ENCODE measurements around the gene MBP.

MBP gene

DNA sequence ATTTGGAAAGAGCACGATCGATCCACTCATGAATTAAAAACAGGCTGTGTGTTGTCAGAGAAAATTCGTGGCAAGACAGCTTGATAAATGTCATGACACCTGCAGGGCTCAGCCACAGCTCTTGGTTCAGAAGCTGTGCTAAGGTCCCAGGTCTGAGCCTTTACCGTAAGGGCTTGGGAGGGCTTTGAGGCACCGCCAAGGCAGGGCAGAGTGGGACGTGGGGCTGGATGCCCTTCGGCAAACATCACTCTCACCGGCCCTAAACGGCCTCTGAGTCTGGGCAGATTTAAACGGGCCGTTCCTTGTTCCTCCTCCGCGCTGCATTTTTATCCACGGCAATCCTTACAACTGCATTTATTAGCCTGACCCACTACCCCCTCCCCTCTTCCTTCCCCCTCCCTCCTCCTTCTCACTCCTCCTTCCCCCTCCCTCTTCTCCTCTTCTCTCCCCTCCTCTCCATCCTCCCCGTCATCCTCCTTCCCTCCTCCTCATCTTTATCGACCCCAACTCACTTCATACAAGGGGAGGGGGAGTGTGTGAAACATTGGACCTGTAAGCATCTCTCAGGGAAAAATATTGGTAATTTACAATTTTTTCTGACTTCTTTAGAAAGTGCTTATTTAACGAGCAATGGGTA is 33.9 kb downstream of the MBP start:
- DNase-seq: no peak

DNA sequence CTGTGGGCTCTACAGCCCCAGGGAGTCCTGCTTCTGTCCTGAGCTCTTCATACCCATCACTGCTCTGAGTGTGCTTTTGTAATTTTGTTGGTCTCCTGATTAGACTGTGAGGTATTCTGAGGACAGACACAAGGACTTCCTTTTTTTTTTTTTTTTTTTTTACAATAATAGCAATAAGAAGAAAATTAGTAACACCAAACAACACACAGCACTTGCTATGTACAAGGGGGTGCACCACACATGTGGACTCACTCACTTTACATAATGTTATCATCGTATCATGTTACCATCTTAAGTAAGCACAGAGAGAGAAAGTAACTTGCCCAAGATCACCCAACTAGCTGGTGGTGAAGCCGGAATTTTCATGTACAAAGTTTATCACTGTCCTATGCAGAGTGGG is 34.6 kb downstream of the MBP start:
- no peak for DNase-seq

- DNase-seq: no peak
These were observed 35.4 kb downstream of the MBP start for GRCh38 chr18:77096936-77097886.

DNA sequence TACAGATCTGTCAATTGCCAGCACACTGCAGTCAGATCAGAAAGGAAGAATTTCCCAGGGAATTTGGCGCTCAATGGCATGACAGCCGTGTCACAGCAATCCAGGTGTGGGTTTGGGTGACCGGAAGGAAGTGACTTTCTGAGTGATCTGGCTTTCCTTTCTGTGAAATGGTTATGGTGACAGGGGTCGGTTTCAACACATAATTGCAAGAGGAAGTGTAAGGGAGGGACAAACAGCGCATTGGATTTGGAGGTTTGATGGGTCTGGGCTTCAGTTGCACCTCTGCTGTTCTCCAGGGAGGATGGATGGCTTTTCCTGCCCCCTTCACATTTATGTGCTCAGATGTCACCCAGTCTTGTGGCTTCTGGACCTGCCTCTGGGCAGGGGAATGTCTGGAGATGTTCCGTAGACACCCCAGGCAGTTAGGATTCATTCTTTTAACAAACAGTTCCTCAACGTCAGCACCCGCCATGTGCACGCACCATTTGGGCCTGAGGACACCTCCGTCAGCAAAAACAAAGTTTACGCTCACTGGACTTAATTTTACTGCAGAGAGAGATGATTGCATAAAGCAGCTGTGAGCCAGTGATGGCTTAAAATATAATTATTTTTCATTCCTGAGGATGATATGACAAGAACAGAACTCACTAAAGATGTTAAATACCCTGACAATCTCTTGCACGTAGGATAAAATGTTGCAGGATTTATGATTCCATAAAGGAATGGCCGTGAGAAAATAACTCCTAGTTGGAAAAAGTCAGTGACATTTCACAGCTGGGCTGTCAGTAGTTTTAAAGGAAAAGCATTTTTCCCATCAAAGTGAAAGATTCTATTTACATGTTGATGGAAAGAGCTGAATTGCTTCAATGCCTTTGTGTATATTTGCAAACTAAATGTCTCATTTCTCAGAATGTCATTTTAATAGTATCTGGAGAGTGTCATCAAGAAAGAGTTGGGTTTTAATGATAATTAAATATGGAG is 36.9 kb downstream of the MBP start:
- DNase-seq: no peak

GRCh38 chr18:77093586-77093985 is 39.0 kb downstream of the MBP start:
- DNase-seq: no peak

GRCh38 chr18:77093067-77093430 is 39.5 kb downstream of the MBP start:
- peak; percentile 10 for DNase-seq

GRCh38 chr18:77092104-77093066 is 40.2 kb downstream of the MBP start:
- no peak for DNase-seq

- DNase-seq: peak; percentile 30
These were observed 41.2 kb downstream of the MBP start for GRCh38 chr18:77091366-77091765.

GRCh38 chr18:77090546-77091174 is 41.9 kb downstream of the MBP start:
- no peak for DNase-seq

DNA sequence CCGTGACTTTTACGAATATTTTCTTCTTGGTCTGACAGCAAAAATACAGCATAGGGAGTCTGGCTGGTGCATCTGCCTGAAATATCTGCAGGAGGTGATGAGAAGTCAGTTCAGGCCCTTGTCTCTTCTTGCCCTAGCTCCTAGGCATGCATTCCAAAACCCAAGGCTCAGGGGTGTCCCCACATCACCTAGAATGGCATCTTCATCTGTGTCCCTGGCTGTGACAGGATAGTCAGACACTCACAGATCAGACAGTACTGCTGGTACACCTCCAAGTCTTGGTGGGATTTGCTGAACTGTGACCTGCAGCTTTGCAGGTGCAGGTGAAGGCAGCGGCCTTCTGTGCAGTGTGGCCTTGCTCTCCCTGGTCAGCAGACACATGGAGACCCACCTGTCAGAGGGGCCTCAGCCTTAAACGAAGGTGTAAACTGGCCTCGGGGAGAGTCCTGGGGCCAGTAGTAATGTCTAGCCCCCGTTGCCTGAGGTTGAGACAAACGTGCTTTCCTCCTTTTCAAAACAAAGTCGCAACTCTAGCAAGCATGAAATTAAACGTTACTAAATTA is 42.8 kb downstream of the MBP start:
- no peak for DNase-seq

DNA sequence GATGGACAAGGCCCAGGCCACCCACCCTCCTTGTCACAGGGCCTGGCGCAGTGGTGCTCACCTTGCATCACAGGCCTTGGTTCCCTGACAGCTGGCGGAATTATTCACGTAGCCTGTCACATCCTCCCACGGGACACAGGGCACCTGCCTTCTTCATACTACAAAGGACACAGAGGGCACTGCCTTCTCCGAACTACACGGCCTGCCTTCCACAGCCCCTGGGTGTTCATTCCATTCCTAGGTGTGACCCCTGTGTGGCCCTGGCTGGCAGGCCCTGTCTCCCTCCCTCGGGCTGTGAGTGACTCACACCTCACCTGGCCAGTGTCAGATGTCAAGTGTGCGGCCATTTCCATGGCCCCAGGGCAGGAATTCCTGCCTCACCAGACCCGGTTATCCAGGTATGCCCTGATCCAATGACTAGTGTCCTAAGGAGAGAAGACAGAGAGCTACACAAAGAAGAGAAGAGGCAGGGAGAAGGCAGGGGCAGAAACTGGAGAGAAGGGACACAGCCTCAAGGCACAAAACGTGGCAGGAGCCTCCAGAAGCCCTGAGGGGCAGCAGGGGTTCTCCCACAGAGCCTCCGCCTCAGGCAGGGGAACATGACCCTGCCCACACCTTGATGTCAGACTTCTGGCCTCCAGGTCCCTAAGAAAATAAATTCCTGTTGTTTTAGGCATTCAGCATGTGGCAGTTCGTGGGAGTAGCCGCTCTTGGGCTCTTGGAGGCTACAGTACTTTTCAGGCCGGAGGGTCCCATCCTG is 43.4 kb downstream of the MBP start:
- peak; percentile 67 for DNase-seq

GRCh38 chr18:77087393-77088141 is 45.0 kb downstream of the MBP start:
- no peak for DNase-seq

DNA sequence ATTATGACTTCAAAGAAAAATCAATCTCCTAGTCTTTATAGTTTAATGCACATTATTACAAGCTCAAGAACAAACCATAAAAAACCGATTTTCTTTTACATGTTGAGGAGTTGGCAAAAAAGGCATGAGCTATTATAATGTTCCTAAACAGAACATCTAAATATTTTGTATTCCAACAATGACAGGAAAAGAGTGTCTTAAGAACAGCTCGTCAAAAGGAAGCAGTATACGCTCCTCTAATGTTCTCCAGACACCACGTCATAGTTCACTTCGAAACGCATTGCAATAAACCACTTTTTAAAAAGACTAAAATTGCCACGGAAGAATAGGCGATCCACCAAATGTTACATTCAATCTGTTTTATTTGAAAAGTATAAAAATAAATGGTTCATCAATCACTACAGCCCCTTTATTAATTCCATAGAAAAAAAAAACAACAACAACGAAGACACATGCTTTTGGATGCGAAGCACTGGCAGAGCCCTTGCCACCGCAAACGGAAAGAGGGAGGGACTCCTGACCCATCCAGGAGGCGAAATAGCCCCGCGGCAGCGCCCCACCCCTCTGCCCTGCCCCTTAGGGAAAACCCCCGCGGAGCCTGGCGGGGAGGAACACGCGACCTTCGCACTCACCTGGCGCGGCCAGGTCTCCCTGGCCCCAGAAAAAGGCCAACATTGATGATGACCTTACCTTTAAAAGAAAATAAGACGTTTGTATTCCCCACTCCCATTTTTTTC is 45.8 kb downstream of the MBP start:
- no peak for DNase-seq

DNA sequence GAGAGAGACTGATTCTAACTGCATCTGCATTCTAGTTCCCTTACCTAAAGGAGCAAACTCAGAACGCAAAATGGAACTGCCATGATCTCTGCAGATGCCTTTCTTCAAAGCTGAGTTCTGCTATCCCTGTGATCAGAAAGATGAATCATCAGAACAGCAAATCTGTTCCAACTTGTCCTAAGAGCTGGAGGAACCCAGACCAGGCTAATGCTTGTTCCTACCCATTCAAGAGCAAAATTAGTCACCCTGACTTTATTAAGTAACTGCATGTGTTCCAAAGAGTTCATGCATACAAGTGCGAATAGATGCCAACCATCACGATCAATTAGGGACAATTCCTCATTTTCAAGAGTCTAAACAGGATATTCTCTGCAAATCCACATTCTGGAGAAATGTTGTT is 46.5 kb downstream of the MBP start:
- DNase-seq: no peak

- no peak for DNase-seq
These were observed 47.9 kb downstream of the MBP start for GRCh38 chr18:77084688-77085035.

DNA sequence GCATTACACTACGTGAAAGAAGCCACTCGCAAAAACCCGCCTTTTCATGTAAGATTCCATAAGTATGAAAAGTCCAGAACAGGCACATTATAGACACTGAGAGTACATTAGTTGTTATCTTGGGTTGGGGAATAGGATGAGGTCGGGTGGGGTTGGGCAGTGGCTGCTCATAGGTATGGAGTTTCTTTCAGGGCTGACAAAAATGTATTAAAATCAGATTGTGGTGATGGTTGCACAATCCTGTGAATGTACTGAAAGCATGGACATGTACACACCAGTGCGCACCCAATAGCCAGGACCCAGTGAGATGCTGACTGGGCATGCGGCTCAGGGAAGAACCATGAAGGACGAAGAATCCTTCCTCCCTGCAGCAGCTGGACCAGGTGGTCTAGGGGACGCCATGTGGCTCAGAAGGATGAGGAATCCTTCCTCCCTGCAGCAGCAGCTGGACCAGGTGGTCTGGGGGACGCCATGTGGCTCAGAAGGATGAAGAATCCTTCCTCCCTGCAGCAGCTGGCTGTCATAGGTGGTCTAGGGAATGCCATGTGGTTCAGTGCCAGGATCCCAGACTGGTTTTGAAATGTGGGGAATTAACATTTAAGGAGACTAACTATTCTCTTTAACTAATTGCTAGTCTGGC is 50.1 kb downstream of the MBP start:
- DNase-seq: no peak

- DNase-seq: no peak
These were observed 51.2 kb downstream of the MBP start for GRCh38 chr18:77081390-77081778.

DNA sequence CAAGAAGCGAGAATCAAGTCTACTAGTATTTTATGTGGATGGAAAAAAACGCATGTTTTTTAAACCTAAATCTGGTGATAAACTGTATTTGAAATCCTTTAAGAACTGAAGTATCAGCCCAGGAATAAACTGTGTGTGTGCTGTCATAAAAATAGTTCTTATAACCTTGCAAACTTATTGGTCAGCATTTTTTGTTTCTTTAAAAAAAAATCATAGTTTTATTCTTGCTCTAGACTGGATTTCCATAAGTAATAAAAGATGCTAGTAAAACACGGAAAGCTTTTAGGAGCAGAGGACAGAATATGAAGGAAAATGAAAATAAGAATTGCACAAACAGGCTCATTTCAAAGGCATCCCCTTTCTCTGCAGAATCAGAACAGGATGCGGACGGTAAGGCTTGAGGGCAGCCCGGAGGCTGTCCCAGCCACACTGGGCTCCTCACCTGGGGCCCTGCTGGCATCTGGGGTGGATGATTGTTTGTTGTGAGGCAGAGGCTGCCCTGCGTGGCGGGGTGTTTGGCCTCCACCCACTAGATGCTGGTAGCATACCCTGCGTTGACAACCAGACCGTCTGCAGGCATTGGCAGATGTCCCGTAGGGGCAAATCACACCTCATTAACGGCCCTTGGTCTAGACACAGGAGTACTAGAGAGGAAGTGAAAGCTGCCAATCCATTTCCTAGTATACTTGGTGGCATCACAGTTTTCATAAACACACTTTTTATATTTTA is 52.5 kb downstream of the MBP start:
- DNase-seq: no peak
